NCI-H510A (cell line): ENCODE measurements around the gene PPP6C.
"Not testable (repeated sequence)": the region's sequence is repeated elsewhere in the genome, so short reads cannot be mapped to it uniquely, and the experiment has no call there.

Source experiments
- DNase-seq: peaks from one replicate; lab custom pipeline; 2025; lab: John Stamatoyannopoulos, UW

Gene PPP6C

DNA sequence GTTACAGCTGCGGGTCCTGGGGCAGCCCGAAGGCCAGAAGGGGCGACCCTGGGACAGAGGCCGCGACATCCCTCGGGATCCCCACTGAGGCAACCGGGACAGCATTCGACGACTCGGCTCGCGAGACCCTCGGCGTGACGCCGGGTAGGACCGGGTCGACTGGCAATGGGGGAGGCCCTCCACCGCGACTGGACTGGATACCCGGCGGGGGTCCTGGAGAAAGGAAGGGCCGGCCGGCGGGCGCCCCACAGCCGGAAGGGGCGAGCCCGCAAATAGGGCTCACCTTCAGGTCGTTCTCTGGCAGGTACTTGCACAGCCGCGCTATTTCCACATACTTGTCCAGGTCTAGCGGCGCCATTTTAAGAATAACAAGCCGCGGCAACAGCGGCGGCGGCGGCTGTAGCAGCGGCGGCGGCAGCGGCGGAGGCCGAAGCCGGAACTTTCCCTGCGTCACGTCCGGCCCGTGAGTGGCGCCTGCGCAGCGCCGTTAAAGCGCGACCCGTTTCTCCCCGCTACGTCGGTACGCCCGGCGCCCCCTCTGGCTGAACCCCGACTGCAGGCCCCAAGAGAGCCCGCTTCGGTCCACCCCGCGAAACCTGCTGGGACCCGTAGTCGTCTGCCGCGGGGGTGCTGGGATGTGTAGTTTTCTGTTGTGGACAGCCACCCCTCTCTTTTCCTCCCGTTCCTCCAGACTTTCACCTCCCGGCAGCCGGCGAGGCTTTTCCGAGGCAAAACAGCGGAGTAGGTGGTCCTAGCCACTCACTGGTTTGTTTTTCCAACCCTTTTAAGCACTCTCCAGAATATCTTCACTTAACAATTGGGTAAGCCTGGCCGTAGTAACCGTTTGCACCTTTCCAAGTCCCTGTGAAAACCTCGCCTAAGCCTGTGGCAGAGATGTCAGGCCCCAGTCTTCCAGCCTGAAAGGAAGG, at the start of gene PPP6C:
Gene PPP6C (minus strand): TSS at position 443 of the 929 bp plus-strand sequence. CDS start 85 bp downstream, at position 358.
- DNase-seq, result peak; percentile 92

DNA sequence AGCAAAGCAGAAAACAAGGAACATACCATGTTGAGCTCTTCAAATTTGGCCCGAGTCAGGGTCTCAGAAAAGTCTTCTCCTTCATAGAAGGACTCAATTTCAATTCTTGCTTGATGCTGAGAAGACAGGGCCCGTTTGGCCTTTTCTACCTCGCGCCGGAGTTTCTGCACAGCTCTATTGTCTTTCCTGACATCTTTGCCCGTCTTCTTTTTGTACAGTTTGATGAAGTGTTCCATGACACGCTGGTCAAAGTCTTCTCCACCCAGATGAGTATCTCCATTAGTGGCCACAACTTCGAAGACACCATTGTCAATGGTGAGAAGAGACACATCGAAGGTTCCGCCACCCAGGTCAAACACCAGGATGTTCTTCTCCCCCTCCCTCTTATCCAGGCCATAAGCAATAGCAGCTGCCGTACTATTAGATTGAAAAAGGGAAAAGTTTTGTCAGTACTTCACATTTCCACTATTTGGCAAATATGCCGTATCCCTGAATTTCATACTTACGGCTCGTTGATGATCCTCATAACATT, 49.4 kb upstream of the PPP6C start:
- DNase-seq, result no peak

DNA sequence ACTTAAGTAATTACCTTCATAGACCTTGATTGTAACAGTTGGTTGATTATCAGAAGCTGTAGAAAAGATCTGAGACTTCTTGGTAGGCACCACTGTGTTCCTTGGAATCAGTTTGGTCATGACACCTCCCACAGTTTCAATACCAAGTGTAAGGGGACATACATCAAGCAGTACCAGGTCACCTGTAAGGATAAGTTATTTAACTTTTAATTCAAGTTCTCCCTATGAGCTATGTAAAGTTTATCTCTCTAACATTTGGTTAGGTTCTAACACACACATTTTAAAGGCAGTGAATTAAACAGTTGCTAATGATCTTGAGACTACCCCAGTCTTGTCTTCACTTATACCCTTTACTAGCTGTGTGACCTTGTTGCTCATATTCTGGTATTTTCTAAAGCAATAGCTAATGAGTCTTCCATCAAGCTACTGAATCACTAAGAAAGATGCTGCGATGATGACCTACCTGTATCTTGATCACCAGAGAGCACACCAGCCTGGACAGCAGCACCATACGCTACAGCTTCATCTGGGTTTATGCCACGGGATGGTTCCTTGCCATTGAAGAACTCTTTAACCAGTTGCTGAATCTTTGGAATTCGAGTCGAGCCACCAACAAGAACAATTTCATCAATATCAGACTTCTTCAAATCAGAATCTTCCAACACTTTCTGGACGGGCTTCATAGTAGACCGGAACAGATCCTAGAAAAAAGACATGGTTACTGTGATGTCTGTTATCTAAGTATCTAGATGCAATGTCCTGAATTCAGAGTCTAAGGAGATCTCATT, 48.7 kb upstream of the PPP6C start:
- no peak for DNase-seq

DNA sequence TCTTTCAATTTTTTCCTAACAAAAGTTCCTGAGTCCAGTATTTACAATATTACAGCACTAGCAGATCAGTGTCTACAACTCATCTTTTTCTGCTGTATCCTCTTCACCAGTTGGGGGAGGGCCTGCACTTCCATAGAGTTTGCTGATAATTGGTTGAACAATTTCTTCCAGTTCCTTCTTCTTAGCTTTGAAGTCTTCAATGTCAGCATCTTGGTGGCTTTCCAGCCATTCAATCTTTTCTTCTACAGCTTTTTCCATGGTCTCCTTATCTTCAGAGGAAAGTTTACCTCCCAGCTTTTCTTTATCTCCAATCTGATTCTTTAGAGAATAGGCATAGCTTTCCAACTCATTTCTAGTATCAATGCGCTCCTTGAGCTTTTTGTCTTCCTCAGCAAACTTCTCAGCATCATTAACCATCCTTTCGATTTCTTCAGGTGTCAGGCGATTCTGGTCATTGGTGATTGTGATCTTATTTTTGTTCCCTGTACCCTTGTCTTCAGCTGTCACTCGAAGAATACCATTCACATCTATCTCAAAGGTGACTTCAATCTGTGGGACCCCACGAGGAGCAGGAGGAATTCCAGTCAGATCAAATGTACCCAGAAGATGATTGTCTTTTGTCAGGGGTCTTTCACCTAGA, 47.0 kb upstream of the PPP6C start:
- not testable (repeated sequence) for DNase-seq

DNA sequence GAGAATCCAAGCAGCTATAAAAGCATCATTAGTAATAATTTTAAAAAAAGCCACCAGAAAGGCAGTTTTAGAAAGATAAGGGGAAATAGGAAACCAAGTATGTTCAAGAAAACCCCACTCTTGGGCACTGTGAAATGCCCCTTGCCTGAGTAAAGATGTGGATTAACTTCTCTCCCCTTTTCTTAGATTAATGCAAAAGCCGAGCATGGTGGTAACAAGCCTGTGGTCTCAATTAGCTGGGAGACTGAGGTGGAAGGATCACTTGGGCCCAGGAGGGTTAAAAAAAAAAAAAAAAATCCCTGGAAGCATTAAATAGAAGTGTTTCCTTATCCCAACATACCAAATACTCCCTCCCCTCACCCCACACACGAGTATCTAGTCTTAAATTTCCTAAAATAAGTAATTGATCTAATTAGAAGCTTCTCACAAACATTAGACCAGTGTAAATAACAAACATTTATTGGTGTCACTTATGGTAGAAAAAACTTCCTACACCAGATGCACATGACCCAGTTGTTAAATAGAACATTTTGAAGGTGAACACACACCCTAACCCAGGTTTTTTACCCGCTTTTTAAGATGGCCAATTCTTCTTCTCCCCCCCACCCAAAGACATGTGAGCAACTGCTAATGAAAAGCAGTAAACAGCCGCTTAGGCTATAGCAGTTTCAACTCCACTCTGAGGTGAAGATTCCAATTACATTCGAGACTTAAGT, 46.4 kb upstream of the PPP6C start:
- no peak for DNase-seq

DNA sequence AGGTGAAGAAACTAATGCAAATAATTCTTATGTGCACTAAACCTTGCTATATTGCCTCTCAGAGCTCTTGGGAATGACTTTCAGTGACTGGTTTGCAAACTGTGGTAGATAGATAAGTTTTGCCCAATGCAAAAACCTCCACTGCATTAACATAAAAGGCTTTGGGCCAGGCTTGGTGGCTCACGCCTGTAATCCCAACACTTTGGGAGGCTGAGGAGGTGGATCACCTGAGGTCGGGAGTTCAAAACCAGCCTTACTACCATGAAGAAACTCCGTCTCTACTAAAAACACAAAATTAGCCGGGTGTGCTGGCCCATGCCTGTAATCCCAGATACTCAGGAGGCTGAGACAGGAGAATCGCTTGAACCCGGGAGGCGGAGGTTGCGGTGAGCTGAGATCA, 44.5 kb upstream of the PPP6C start:
- DNase-seq, result not testable (repeated sequence)

DNA sequence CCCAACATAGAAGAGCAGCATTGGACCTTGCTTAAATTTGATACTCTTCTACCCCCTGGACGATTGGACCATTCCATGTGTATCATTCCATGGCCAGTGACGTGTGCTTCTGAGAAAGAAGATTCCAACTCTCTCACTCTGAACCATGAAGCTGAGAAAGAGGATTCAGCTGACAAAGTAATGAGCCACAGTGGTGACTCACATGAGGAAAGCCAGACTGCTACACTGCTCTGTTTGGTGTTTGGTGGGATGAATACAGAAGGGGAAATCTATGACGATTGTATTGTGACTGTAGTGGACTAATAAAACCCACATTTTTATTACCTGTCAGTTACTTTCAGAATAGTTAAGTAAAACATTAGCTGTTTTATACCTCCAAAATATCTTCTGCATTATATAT, 44.1 kb upstream of the PPP6C start:
- no peak for DNase-seq

DNA sequence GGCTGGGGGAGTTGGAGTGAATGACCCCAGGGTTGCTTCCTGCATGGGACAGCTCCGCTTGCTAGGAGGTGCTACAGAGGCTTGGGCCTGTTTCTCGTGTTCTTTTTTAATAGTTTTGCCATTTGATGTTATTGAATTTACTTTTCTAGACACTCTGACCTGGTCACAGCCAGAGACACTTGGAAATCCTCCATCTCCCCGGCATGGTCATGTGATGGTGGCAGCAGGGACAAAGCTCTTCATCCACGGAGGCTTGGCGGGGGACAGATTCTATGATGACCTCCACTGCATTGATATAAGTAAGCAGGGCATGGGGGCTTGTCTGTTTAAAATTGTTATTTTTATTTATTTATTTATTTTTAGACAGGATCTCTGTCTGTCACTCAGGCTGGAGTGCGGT, 38.2 kb upstream of the PPP6C start:
- no peak for DNase-seq

DNA sequence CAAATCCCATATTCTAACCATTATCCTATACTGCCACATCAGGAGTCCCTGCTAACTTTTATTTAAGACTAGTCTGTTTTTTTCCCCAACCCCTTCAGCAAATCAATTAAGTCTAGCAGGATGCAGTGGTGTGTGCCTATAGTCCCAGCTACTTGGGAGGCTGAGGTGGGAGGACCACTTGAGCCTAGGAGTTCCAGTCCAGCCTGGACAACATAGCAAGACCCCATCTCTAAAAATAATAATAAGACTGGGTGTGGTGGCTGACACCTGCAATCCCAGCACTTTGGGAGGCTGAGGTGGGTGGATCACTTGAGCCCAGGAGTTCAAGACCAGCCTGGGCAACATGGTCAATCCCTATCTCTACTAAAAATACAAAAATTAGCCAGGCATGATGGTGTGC, 35.3 kb upstream of the PPP6C start:
- not testable (repeated sequence) for DNase-seq

DNA sequence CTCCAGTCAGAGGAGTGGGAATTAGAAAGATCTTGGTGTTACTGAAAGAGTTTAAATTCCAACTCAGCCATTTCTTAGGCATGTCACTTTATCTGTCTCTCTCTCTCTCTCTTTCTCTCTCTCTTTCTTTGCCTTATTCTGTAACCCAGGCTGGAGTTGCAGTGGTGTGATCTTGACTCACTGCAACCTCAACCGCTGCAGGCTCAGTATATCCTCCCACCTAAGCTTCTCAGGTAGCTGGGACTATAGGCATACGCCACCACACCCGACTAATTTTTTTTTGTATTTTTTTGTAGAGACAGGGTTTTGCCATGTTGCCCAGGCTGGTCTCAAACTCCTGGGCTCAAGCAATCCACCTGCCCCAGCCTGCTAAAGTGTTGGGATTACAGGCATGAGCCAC, 29.0 kb upstream of the PPP6C start:
- no peak for DNase-seq

DNA sequence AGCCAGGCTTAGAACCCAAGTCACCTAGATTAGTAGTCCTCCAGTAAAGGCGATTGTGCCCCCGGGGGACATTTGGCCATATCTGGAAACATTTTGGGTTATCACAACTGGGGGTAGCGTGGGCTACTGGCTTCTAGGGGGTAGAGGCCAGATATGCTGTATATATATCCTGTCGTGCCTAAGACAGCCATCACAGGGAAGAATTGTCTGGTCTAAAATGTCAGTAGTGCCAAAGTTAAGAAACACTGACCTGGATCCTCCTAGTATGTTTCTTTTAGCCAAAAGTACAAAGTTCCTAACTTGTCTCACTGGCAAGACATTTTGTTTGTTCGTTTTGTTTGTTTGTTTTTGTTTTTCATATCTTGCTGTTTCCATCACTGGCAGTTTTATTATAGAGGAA, 24.6 kb upstream of the PPP6C start:
- DNase-seq, result no peak

DNA sequence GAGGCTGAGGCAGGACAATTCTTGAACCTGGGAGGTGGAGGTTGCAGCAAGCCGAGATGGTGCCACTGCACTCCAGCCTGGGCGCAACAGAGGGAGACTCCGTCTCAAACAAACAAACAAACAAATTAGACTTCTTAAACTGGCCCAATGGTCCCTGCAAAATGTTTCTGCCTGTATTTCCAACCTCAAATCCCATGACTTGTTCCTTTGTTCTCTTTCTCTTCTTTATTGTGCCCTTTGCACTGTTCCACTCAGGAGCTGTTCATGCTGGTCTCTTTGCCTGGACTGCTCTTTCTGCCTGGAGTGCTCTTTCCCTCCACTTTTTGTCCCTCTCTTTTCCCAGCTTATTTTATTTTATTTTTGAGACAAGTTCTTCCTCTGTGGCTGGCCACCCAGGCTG, 14.9 kb upstream of the PPP6C start:
- no peak for DNase-seq

DNA sequence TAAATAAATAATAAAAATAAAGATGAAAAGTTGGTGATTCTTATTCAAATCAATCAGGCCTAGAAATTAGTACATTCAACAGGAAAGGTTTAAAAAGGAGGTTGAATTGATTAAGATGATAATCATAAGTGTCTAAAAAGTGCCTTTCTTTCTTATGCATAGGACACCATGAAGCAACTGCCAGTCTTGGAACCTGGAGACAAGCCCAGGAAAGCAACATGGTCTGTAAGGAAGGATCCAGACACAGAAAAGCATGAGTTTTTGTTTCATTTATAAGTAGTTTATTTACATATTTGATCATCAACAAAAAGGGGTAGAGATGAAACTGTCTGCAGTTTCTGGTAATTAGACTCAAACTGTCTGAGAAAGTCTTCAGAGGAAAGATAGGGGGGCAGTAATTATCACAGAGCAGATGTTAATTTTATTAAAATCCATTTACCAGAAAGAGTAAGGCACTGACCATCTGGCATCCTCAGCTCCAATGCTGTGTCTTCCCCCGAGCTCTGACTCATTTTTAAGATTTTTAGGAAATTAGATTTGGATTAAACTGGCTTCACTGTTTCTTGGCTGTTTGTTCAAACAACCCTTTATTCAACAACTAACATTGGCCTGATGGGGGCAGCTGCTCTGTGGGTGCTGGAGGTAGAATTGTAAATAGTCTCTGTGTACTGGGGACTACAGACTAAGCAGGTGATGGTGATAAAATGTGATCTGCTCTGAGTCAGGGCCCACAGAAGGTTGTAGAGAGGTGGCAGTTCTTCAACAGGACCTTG, 13.4 kb upstream of the PPP6C start:
- DNase-seq, result no peak

DNA sequence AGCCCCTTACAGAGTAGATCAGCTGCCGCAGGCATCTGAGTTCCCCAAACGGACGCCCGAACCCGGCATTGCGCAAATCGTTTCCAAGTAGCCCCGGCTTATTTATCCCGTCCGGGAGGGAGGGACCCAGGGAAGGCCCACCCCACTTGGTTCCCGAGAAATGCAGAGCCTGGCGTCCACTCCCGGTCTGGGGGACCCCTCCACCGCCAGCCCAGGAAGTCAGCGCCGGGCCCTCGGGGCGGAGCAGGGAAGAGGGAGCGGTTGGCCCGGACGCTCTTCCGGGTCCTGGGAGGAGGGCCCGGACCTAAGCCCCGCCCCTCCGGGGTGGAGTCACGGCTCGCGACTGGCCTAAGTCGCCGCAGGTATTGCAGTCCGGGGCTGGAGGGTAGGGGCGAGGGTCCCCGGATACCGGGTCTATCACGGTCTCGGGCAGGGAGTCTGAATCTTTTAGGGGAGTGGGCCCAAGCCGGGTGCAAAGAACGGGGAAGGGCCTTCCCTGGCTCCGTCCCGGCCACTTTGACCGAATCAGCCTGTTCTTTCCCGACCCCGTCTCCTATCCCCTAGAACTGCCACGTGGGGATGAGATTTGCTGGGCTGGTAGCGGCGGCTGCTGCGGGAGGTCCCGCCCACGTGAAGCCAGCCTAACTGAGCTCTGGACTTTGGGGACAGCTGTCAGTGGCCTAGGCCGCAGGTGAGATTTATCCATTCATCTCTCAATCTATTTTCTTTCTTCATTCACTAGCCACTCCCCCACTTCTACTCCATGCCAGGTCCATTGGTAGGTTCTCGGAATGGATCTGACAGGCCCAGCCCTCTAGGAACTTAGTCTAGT, 10.8 kb upstream of the PPP6C start, which contains the start of gene RABEPK:
Gene RABEPK (plus strand): TSS at position 327 of the 832 bp plus-strand sequence. CDS start 2,472 bp downstream, outside the sequence.
- DNase-seq, result peak; percentile 83

DNA sequence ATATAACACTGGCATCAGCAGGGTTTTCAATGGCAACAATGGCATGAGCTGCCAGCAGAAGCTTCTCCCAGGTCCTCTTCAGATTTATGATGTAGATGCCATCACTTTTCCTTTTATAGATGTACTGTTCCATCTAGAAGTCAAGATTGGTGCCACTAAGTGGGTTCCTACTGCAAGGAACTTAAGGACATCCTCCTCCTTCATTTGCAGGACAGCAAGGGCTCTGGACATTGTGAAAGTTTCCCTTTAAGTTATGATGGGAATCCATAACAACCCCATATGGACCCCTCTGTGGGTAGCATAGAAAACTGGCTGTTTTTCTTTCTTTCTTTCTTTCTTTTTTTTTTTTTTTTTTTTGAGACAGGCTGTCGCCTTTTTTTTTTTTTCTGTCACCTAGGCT, 6.0 kb upstream of the PPP6C start:
- not testable (repeated sequence) for DNase-seq

DNA sequence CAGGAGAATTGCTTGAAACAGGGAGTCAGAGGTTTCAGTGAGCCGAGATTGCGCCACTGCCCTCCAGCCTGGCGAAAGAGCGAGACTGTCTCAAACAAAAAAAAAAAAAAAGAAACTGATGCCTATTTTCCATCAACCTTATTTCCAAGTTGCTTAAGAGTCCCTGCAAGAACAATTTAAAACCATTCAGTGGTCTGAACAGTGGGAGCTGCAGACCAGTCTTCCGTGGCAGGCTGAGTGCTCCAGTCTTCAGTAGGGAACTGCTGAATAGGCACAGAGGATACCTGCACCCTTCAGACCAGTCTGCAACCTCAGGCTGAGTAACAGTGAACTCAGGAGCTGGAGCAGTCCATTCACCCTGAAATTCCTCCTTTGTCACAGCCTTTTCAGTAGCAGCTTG, 4.9 kb upstream of the PPP6C start:
- not testable (repeated sequence) for DNase-seq

DNA sequence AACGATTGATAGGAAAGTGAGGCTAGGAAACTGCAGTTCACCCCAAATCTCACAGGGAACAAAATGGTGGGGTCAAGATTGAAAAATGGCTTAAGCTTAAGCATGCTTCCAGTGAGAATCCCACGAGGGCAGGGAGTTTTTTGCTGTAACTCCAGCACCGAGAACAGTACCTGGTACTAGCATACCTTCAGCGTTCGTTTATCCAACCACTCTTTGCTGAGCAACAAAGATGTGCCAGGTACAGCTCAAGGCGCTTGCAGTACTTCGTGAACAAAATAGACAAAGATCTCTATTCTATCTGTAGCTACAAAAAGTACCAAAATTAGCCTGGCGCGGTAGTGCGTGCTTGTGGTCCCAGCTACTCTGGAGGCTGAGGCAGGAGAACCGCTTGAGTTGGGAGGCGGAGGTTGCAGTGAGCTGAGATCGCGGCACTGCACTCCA, 778 bp upstream of the PPP6C start:
- no peak for DNase-seq

DNA sequence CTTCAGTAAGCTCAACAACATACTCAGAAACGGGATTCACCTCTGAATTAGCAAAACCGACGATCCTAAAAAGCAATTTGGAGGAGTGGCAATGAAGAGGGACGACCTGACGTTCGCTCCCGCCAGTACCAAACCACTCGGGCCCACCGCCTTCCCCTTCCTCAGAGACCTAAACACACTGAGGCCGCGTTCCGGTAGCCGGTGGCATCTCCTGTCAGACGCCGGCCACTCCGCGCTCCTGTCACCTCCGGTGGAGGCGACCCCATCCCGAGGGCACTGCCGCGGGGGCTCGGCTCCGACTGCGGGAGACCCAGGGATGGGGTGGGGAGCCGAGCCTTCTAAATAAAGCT, 617 bp downstream of the PPP6C start:
- no peak for DNase-seq

DNA sequence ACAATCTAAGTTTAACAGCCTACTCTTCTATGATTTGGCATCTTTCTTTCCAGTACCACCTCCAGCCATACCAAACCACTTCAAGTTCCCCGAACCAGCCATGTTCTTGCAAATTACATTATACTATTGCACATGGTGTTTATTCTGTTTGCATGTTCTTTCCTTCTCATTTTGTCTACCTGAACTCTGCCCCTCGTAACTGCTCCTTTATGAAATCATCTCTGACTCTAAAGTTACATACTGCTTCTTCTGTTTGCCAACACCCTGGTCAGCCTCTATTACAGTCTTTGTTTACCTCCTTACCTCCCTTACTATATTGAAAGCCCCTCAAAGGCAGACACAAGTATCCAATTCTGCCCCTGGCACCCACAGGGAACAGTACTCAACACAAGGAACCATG, 6.0 kb downstream of the PPP6C start:
- DNase-seq, result no peak

DNA sequence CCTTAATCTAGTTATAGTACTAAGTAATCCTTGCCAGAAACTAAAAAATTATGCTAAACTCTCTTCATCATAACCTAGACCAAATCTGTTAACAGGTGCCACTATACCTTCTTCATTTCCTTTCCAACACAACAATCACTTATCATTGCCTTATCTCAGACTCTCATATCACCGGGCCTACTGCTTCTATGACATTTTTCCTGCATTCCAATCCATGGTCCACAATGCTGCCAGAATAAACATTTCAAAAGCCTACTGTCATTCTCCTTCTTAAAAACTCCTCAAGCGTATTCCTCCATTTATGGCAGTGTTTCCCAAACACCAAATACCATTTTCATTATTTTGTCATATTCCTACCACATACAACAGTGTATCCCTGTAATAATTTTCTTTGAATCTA, 6.5 kb downstream of the PPP6C start:
- DNase-seq, result no peak
